Measurements from ENCODE around the gene GATD1.

The GATD1 gene, protein sequence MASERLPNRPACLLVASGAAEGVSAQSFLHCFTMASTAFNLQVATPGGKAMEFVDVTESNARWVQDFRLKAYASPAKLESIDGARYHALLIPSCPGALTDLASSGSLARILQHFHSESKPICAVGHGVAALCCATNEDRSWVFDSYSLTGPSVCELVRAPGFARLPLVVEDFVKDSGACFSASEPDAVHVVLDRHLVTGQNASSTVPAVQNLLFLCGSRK

DNA sequence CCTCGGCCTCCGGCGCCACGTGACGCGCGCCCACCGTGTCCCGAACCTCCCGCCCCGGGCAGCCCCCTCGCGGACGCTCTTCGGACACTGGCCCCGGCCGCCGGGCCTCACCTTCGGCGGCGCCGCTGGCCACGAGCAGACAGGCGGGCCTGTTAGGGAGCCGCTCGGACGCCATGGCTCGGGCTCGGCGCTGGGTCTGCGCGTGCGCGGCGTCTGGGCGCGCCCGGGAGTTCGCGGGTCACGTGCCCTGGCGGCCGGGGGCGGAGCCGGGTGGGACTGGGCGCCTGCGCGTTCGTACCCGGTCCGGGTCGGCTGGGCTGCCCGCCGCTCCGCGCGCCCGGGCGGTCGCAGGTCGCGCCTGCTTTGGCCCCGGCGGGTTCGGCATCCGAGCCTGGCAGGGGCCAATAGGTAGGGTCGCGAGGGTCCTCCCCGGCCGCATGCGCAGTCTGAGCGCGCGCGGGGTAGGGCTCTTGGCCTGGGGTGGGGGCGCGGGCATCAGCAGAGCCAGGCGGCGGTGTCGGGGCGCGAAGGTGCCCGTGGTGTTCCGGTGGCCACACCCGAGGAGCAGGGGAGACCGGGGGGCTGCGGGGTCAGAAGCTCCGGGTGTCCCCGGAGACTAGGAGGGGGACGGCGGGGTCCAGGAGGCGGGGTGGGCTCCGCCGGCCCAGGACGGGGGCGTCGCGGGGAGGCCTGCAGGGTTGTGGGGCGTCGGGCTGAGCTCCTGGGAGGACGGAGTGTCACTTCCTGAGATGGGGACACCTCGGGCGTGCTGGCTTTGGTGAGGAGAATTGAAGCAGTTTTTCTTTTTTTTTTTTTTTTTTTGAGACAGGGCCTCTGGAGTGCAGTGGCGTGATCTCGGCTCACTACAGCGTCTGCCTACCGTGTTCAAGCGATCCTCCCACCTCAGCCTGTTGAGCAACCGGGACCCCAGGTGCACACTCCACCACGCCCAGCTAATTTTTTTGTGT is at the start of gene GATD1:
GATD1 (minus strand) TSS at position 200 of the 968 bp plus-strand sequence; CDS start at position 175, 25 bp downstream.
- DNase-seq, result peak; percentile 95 to 98 (median 97)

GRCh38 chr11:826836-827145 is 49.5 kb upstream of the GATD1 start:
- DNase-seq, result peak in 1 of 3 donors; percentile 30

- DNase-seq, result no peak
Observed at GRCh38 chr11:826227-826621, 48.9 kb upstream of the GATD1 start.

- DNase-seq, result no peak
Observed at GRCh38 chr11:825366-826226, 48.3 kb upstream of the GATD1 start.

- no peak for DNase-seq
Observed at GRCh38 chr11:824942-825341, 47.7 kb upstream of the GATD1 start.

GRCh38 chr11:824292-824880 is 47.1 kb upstream of the GATD1 start:
- no peak for DNase-seq

GRCh38 chr11:823441-824291 is 46.4 kb upstream of the GATD1 start:
- DNase-seq, result no peak

- peak in 2 of 3 donors; percentile 43 to 62 for DNase-seq
Observed at GRCh38 chr11:821512-822371, 44.5 kb upstream of the GATD1 start.

DNA sequence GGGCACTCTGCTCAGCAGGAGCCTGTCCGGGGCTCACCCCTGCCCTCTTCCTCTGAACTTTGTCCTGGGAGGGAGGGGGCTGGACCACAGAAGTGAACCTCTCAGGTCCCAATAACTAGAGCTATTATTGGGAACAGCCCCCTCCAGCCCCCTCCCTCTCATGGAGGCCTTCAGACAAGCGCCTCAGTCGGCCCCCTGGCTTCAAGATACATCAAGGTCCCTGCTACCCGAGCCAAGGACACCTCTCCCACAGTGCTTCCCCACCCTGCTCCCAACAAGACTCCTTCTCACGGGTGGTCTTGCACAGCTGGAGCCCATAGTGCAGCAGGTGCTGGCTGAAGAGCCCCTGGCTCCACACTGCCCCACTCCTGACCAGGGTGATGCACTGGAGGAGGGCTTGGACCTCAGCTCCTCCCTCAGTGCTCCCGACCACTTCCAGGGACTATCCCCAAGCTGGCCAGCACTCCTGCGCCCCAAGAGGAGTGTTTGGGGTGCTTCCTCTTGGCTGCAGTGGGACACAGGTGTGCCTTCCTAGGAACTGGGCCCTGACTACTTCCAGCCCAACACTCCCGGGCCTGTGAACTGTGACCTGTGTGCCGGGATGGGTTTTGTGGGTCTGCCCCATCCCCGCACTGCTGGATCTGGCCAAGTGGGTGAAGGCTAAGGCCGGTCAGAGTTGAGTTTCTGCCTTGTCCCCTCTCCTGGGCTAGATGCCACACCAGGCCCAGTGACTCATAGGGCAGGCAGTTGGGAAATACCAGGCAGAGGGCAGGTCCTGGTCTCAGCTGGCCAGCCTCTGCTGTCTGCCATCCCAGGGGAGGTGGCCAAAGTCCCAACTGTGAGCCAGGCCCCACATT is 43.6 kb upstream of the GATD1 start:
- DNase-seq, result peak; percentile 89 to 91 (median 89)

GRCh38 chr11:819943-820649 is 42.8 kb upstream of the GATD1 start:
- DNase-seq, result peak; percentile 64 to 84 (median 68)

DNA sequence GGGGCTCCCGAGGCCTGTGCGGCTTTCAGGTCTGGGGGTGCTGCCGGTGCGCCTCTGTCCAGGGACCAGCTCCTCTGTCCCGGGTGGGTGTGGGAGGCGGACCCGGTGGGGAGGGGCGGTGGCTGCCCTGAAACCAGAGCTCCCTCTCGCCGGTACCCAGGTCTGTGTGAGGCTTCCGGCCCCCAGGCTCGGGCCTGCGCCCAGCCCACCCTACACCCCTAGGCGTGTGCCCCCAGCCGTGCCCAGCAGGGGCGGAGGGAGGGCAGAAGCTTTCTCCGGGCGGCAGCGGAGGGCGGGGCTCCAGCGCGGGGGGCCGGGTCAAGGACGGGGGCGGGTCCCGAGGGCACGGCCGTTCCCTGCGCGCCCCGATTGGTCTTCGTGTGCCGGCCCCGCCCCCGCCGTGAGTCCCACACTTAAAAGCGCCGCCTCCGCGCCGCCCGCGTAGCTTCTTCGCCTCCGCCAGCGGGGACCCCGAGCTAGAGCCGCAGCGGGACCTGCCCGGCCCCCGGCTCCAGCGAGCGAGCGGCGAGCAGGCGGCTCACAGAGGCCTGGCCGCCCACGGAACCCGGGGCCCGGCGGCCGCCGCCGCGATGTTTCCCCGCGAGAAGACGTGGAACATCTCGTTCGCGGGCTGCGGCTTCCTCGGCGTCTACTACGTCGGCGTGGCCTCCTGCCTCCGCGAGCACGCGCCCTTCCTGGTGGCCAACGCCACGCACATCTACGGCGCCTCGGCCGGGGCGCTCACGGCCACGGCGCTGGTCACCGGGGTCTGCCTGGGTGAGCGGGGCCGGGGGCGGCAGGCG is 42.0 kb upstream of the GATD1 start:
- peak; percentile 92 to 99 (median 97) for DNase-seq

GRCh38 chr11:818396-819128 is 41.3 kb upstream of the GATD1 start, which contains the start of gene PNPLA2:
Gene PNPLA2, plus strand, starts transcription at chr11:818914. Its CDS starts 805 bp downstream, at chr11:819719.
- DNase-seq, result peak in 1 of 3 donors; percentile 24

DNA sequence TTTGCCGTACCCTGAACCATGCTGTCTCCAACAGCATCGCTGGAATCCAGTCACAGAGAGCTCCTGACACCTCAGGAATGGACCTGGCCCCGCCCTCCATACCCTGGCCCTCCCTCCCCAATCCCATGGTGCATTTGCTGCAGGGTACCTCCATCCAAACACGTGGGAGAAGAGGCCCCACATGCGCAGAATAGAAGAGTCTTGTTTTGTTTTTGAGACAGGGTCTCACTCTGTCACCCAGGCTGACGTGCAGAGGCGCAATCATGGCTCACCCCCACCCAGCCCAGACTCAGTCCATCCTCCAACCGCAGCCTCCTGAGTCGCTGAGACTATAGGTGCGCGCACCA is 39.1 kb upstream of the GATD1 start:
- DNase-seq, result no peak

DNA sequence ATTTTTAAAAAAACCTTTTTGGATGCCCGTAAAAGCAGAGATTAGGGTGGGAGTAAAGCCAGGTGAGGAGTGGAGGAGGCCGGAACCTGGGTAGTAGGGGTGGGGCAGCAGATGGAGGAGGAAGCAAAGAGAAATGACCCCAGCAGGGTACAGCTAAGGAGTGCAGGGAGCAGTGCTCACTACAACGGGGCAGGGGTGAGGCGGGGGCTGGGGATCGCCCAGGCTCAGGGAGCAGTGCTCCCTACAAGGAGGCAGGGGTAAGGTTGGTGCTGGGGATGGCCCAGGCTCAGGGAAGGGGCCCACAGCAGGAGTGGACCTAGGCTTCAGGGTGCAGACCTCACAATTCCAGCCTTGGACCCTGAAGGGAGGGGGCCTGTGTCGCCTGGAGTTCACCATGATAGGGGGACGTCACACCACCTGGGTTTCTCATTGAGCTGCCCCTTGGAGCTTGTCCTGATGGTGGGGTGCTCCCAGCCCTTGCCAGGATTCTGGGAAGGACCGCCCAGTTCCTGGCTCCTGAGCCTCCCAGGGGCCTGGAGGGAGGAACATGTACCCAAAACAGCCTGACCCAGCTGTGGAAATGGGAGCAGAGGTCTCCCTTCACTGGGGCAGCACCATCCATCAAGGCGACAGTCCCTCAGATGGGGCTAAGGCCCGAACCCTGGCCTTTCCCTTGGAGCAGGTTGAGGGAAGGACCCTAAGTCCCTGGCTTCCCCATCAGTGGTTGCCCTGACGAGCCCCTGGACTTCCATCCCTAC is 38.6 kb upstream of the GATD1 start:
- DNase-seq, result no peak

DNA sequence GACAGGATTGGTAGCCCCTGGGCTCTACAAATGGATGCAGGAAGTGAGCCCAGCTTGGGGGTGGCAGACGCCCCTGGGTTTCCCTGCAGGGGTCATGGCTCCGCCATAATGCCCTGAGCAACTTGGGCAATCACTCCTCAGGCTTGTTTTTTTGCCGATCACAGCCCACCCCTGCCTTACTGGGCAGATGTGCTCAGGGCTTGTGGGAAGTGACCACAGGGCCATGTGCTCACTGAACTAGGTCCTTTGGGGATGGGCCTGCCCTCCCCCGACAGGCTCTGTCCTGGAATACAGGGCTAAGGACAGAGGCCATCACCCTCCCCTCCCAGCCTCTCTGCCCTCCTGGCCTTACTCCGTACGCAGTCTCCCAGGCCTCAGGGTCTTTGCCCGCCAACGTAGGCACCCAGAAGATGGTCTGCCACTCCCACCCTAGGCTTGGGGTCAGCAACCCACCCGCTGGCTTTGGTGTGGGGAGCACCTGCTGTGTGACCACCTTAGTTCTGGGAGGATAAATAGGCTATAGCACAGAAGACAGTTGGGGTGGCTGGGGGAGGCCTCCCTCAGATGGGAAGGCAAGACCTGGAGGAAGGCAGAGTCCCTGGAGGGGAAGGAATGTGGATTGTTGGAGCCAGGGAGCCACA is 36.3 kb upstream of the GATD1 start:
- DNase-seq, result no peak

DNA sequence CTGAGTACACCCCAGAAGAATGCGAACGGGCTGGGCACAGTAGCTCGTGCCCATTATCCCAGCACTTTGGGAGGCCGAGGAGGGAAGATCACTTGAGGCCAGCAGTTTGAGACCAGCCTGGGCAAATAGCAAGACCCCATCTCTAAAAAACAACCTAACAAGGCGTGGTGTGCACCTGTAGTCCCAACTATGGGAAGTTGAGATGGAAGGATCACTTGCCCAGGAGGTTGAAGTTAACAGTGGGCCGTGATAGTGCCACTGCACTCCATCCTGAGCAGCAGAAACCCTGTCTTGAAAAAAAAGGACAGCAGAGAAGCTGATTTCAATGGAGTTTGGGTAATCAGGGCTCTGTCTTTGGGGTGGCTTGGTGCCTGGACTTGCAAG is 35.8 kb upstream of the GATD1 start:
- no peak for DNase-seq

All from suppressor macrophage treated with lipopolysaccharide for 1 hour (primary cell).